ENCODE measurements around the gene ZSWIM4.

The ZSWIM4 gene

GRCh38 chr19:13842291-13843103 is 47.3 kb downstream of the ZSWIM4 start:
- Histone ChIP-seq H3K9me3 (ENCODE audit: control extremely low read depth in 1 of 5, control insufficient read depth in 4 of 5, insufficient read depth in 2 of 5, low read depth in 1 of 5, low read length in 4 of 5) (no peaks in the 10 kb centered on the region), H3K27ac (ENCODE audit: insufficient read depth in 1 of 2, low read depth in 1 of 2, low read length in 2 of 2, poor library complexity in 1 of 2, severe bottlenecking in 2 of 2) (peak overlapping the region; percentile 97 to 98), H3K27me3 (replicated peaks in 2 of 5; ENCODE audit: control insufficient read depth in 4 of 5, insufficient read depth in 5 of 5, low read length in 4 of 5) (no peaks in the 10 kb centered on the region), H3K4me3 (ENCODE audit: control insufficient read depth in 1 of 7, extremely low read depth in 1 of 7, insufficient read depth in 4 of 7, low read depth in 2 of 7, low read length in 6 of 7) (peak overlapping the region; percentile 63 to 97 (median 86)), H3K4me1 (ENCODE audit: control extremely low read depth in 1 of 4, control insufficient read depth in 4 of 4, insufficient read depth in 4 of 4, low read length in 3 of 4) (peaks cover 12 to 86% (median 78%) of the 10 kb centered on the region in 4 experiments), H3K36me3 (ENCODE audit: control insufficient read depth in 4 of 4, insufficient read depth in 4 of 4, low read length in 3 of 4) (peaks cover 0 to 4% (median 2%) of the 10 kb centered on the region in 4 experiments)
- peak in 2 of 3 donors; percentile 82 to 85 for DNase-seq
- POLR2A ChIA-PET = interaction anchor here (0.7 to 12.6 kb wide), 5 partner anchors 8 to 30 kb away, joined by 3 to 555 read pairs (median 6); no protein-coding TSS in a partner anchor
- CTCF ChIA-PET = interaction anchor here (1.9 to 10.5 kb wide), 2 partner anchors 20 to 35 kb away, joined by 6 to 147 read pairs; partner anchors contain the start of gene NANOS3
- WGBS (ENCODE audit: insufficient coverage) = under 1% methylated on average over 58 of the region's 95 CpGs

- WGBS (ENCODE audit: insufficient coverage) = 15% methylated on average over 9 of the region's 24 CpGs
- DNase-seq = no peak
- no peaks in the 10 kb centered on the region for H3K27me3 ChIP-seq (replicated peaks in 2 of 5; ENCODE audit: control insufficient read depth in 4 of 5, insufficient read depth in 5 of 5, low read length in 4 of 5)
- H3K4me3 ChIP-seq (ENCODE audit: control insufficient read depth in 1 of 7, extremely low read depth in 1 of 7, insufficient read depth in 4 of 7, low read depth in 2 of 7, low read length in 6 of 7) = peak overlapping the region; percentile 11 to 97 (median 71)
- no peaks in the 10 kb centered on the region for H3K9me3 ChIP-seq (ENCODE audit: control extremely low read depth in 1 of 5, control insufficient read depth in 4 of 5, insufficient read depth in 2 of 5, low read depth in 1 of 5, low read length in 4 of 5)
- peaks cover 0 to 4% (median 2%) of the 10 kb centered on the region in 4 experiments for H3K36me3 ChIP-seq (ENCODE audit: control insufficient read depth in 4 of 4, insufficient read depth in 4 of 4, low read length in 3 of 4)
- H3K4me1 ChIP-seq (ENCODE audit: control extremely low read depth in 1 of 4, control insufficient read depth in 4 of 4, insufficient read depth in 4 of 4, low read length in 3 of 4) = peaks cover 12 to 85% (median 77%) of the 10 kb centered on the region in 4 experiments
- peak overlapping the region; percentile 97 to 98 for H3K27ac ChIP-seq (ENCODE audit: insufficient read depth in 1 of 2, low read depth in 1 of 2, low read length in 2 of 2, poor library complexity in 1 of 2, severe bottlenecking in 2 of 2)
- CTCF ChIA-PET = interaction anchor here (1.5 to 1.6 kb wide), 2 partner anchors 16 to 19 kb away, joined by 3 to 7 read pairs; no protein-coding TSS in a partner anchor
- POLR2A ChIA-PET = interaction anchor here (0.7 to 12.6 kb wide), 2 partner anchors 20 to 29 kb away, joined by 3 to 555 read pairs; no protein-coding TSS in a partner anchor
Observed at GRCh38 chr19:13843104-13843921, 48.1 kb downstream of the ZSWIM4 start.

GRCh38 chr19:13844130-13844631 is 48.9 kb downstream of the ZSWIM4 start:
- 92% methylated on average over 4 of the region's 7 CpGs for WGBS (ENCODE audit: insufficient coverage)
- no peak for DNase-seq
- peak overlapping the region; percentile 15 to 98 for H3K27ac ChIP-seq (ENCODE audit: insufficient read depth in 1 of 2, low read depth in 1 of 2, low read length in 2 of 2, poor library complexity in 1 of 2, severe bottlenecking in 2 of 2)
- ChIA-PET POLR2A (interaction anchor here (12.6 kb wide), 1 partner anchor 19 kb away, joined by 555 read pairs; no protein-coding TSS in a partner anchor), CTCF (interaction anchor here (1.5 to 1.6 kb wide), 2 partner anchors 15 to 18 kb away, joined by 3 to 7 read pairs; no protein-coding TSS in a partner anchor)
- H3K4me3 ChIP-seq (ENCODE audit: control insufficient read depth in 1 of 7, extremely low read depth in 1 of 7, insufficient read depth in 4 of 7, low read depth in 2 of 7, low read length in 6 of 7) = peak overlapping the region in 2 of 7 experiments; percentile 86 to 97
- H3K4me1 ChIP-seq (ENCODE audit: control extremely low read depth in 1 of 4, control insufficient read depth in 4 of 4, insufficient read depth in 4 of 4, low read length in 3 of 4) = peaks cover 8 to 82% (median 76%) of the 10 kb centered on the region in 4 experiments
- H3K9me3 ChIP-seq (ENCODE audit: control extremely low read depth in 1 of 5, control insufficient read depth in 4 of 5, insufficient read depth in 2 of 5, low read depth in 1 of 5, low read length in 4 of 5) = no peaks in the 10 kb centered on the region
- peaks cover 0 to 4% (median 0%) of the 10 kb centered on the region in 4 experiments for H3K36me3 ChIP-seq (ENCODE audit: control insufficient read depth in 4 of 4, insufficient read depth in 4 of 4, low read length in 3 of 4)
- no peaks in the 10 kb centered on the region for H3K27me3 ChIP-seq (replicated peaks in 2 of 5; ENCODE audit: control insufficient read depth in 4 of 5, insufficient read depth in 5 of 5, low read length in 4 of 5)

GRCh38 chr19:13846557-13847406 is 51.5 kb downstream of the ZSWIM4 start:
- DNase-seq = peak; percentile 99 to 100 (median 99)
- CTCF ChIA-PET = interaction anchor here (0.7 to 8.0 kb wide), 6 partner anchors 11 to 72 kb away, joined by 3 to 129 read pairs (median 4); partner anchors contain the start of gene C19orf53
- POLR2A ChIA-PET = interaction anchor here (0.6 to 9.5 kb wide), 10 partner anchors 9 to 909 kb away, joined by 3 to 284 read pairs (median 3); partner anchors contain the start of gene CALR
- H3K4me1 ChIP-seq (ENCODE audit: control extremely low read depth in 1 of 4, control insufficient read depth in 4 of 4, insufficient read depth in 4 of 4, low read length in 3 of 4) = peaks cover 8 to 81% (median 75%) of the 10 kb centered on the region in 4 experiments
- peak overlapping the region; percentile 23 to 73 (median 54) for H3K4me3 ChIP-seq (ENCODE audit: control insufficient read depth in 1 of 7, extremely low read depth in 1 of 7, insufficient read depth in 4 of 7, low read depth in 2 of 7, low read length in 6 of 7)
- H3K36me3 ChIP-seq (ENCODE audit: control insufficient read depth in 4 of 4, insufficient read depth in 4 of 4, low read length in 3 of 4) = no peaks in the 10 kb centered on the region
- H3K9me3 ChIP-seq (ENCODE audit: control extremely low read depth in 1 of 5, control insufficient read depth in 4 of 5, insufficient read depth in 2 of 5, low read depth in 1 of 5, low read length in 4 of 5) = no peaks in the 10 kb centered on the region
- no peaks in the 10 kb centered on the region for H3K27me3 ChIP-seq (replicated peaks in 2 of 5; ENCODE audit: control insufficient read depth in 4 of 5, insufficient read depth in 5 of 5, low read length in 4 of 5)
- peak overlapping the region; percentile 100 for H3K27ac ChIP-seq (ENCODE audit: insufficient read depth in 1 of 2, low read depth in 1 of 2, low read length in 2 of 2, poor library complexity in 1 of 2, severe bottlenecking in 2 of 2)
- WGBS (ENCODE audit: insufficient coverage) = under 1% methylated on average over 18 of the region's 23 CpGs

- Histone ChIP-seq H3K27me3 (replicated peaks in 2 of 5; ENCODE audit: control insufficient read depth in 4 of 5, insufficient read depth in 5 of 5, low read length in 4 of 5) (no peaks in the 10 kb centered on the region), H3K27ac (ENCODE audit: insufficient read depth in 1 of 2, low read depth in 1 of 2, low read length in 2 of 2, poor library complexity in 1 of 2, severe bottlenecking in 2 of 2) (peak overlapping the region; percentile 100), H3K4me1 (ENCODE audit: control extremely low read depth in 1 of 4, control insufficient read depth in 4 of 4, insufficient read depth in 4 of 4, low read length in 3 of 4) (peaks cover 8 to 80% (median 74%) of the 10 kb centered on the region in 4 experiments), H3K9me3 (ENCODE audit: control extremely low read depth in 1 of 5, control insufficient read depth in 4 of 5, insufficient read depth in 2 of 5, low read depth in 1 of 5, low read length in 4 of 5) (no peaks in the 10 kb centered on the region), H3K36me3 (ENCODE audit: control insufficient read depth in 4 of 4, insufficient read depth in 4 of 4, low read length in 3 of 4) (no peaks in the 10 kb centered on the region), H3K4me3 (ENCODE audit: control insufficient read depth in 1 of 7, extremely low read depth in 1 of 7, insufficient read depth in 4 of 7, low read depth in 2 of 7, low read length in 6 of 7) (peak overlapping the region in 6 of 7 experiments; percentile 23 to 73 (median 58))
- peak; percentile 89 to 93 (median 91) for DNase-seq
- ChIA-PET POLR2A (interaction anchor here (0.6 to 9.5 kb wide), 7 partner anchors 9 to 713 kb away, joined by 3 to 284 read pairs (median 4); a partner anchor contains a TSS), CTCF (interaction anchor here (1.0 to 8.0 kb wide), 5 partner anchors 11 to 23 kb away, joined by 3 to 129 read pairs (median 4); no protein-coding TSS in a partner anchor)
- 0% methylated on average over 19 of the region's 47 CpGs for WGBS (ENCODE audit: insufficient coverage)
Observed at GRCh38 chr19:13847407-13848339, 52.4 kb downstream of the ZSWIM4 start.

Measured in common myeloid progenitor, CD34-positive (primary cell).